GM08714 (cell line): ENCODE results near the gene TPO.

ENCODE experiments used
- H3K4me3 ChIP-seq: fragments of 200-500 bp; sonication (Bioruptor generic); 2 replicates; pipeline ENCODE4 v1.5.1; 2014; ENCODE audit warnings: mild to moderate bottlenecking, low read length, inconsistent platforms
- ZNF274 ChIP-seq: IDR thresholded peaks from 2 replicates; pipeline ENCODE4 v1.6.1; 2012; ENCODE audit warnings: mild to moderate bottlenecking, low read depth, low read length

The TPO gene

GRCh38 chr2:1542971-1543370, 129.7 kb downstream of the TPO start:
- no peak overlapping the region for H3K4me3 ChIP-seq
- no peak for TF ChIP-seq ZNF274

- no peak overlapping the region for H3K4me3 ChIP-seq
- TF ChIP-seq ZNF274 = no peak
Measured at GRCh38 chr2:1543776-1544477, 130.7 kb downstream of the TPO start.

- TF ChIP-seq ZNF274 = no peak
Measured at GRCh38 chr2:1544478-1545069, 131.3 kb downstream of the TPO start.

GRCh38 chr2:1546023-1546591, 132.8 kb downstream of the TPO start:
- H3K4me3 ChIP-seq = no peak overlapping the region
- TF ChIP-seq ZNF274 = no peak

More at GRCh38 chr2:1544478-1545069, 131.3 kb downstream of the TPO start:
- H3K4me3 ChIP-seq = no peak overlapping the region

GRCh38 chr2:1546901-1547300, 133.6 kb downstream of the TPO start:
- no peak for TF ChIP-seq ZNF274
- no peak overlapping the region for H3K4me3 ChIP-seq

- TF ChIP-seq ZNF274 = no peak
Measured at GRCh38 chr2:1548910-1549673, 135.8 kb downstream of the TPO start.

GRCh38 chr2:1550076-1550475, 136.8 kb downstream of the TPO start:
- no peak overlapping the region for H3K4me3 ChIP-seq
- no peak for TF ChIP-seq ZNF274

More at GRCh38 chr2:1548910-1549673, 135.8 kb downstream of the TPO start:
- H3K4me3 ChIP-seq = no peak overlapping the region

- no peak overlapping the region for H3K4me3 ChIP-seq
- TF ChIP-seq ZNF274 = no peak
Measured at GRCh38 chr2:1550658-1551316, 137.5 kb downstream of the TPO start.

- H3K4me3 ChIP-seq = no peak overlapping the region
- no peak for TF ChIP-seq ZNF274
Measured at GRCh38 chr2:1551905-1552304, 138.6 kb downstream of the TPO start.

- no peak for TF ChIP-seq ZNF274
- no peak overlapping the region for H3K4me3 ChIP-seq
Measured at GRCh38 chr2:1552611-1553010, 139.3 kb downstream of the TPO start.

GRCh38 chr2:1553671-1554295, 140.5 kb downstream of the TPO start:
- H3K4me3 ChIP-seq = no peak overlapping the region
- TF ChIP-seq ZNF274 = no peak

- TF ChIP-seq ZNF274 = no peak
Measured at GRCh38 chr2:1556286-1556685, 143.0 kb downstream of the TPO start.

GRCh38 chr2:1556776-1557466, 143.7 kb downstream of the TPO start:
- TF ChIP-seq ZNF274 = no peak
- no peak overlapping the region for H3K4me3 ChIP-seq

More at GRCh38 chr2:1556286-1556685, 143.0 kb downstream of the TPO start:
- no peak overlapping the region for H3K4me3 ChIP-seq

- no peak for TF ChIP-seq ZNF274
- no peak overlapping the region for H3K4me3 ChIP-seq
Measured at GRCh38 chr2:1557467-1557820, 144.2 kb downstream of the TPO start.
